ENCODE data around the gene ZNF747. TPM values are rescaled to one million over a fixed set of nuclear protein-coding genes. Genes with fewer than 3 reads are reported as not detected.

Gene ZNF747
- total and polyA plus RNA-seq, 10 of the 15 experiments (the other 5 are each of a cell fraction or from before 2014, with no cell fraction given), result 1.0 to 13.0 (median 7.2) TPM

- 0 out of 2 replicates have a peak, but pooled peaks have one; percentile 29 for TF ChIP-seq ELK1 (IDR thresholded peaks at IDR 0.05; ENCODE audit: low read depth, low read length)
- TF ChIP-seq HDAC6 (IDR thresholded peaks at IDR 0.05; ENCODE audit: unreplicated experiment), result no peak
- TF ChIP-seq CHD2 (IDR thresholded peaks at IDR 0.05; ENCODE audit: borderline replicate concordance, low read depth, low read length), result peak; percentile 94
- 0 out of 2 replicates have a peak, but pooled peaks have one; percentile 17 for TF ChIP-seq TBL1XR1 (IDR thresholded peaks at IDR 0.05; ENCODE audit: low read depth, low read length)
- TF ChIP-seq RBBP5 (conservative IDR thresholded peaks at IDR 0.05), result no peak
- peak; percentile 81 for TF ChIP-seq E2F8 (IDR thresholded peaks at IDR 0.05; ENCODE audit: low read depth, partially characterized antibody)
- no peak for TF ChIP-seq WRNIP1 (IDR thresholded peaks at IDR 0.05; ENCODE audit: borderline replicate concordance, low read depth, low read length)
- TF ChIP-seq PML (IDR thresholded peaks at IDR 0.05; ENCODE audit: low read length), result 0 out of 2 replicates have a peak, but pooled peaks have one; percentile 39
- TF ChIP-seq NFXL1 (IDR thresholded peaks at IDR 0.05; ENCODE audit: borderline replicate concordance), result no peak
- peak; percentile 97 for TF ChIP-seq IKZF1 (conservative IDR thresholded peaks at IDR 0.05)
- TF ChIP-seq ZBTB40 (IDR thresholded peaks at IDR 0.05; ENCODE audit: borderline replicate concordance), result peak; percentile 77; the same call in 1 of the 2 replicates
- no peak for TF ChIP-seq SREBF1 (IDR thresholded peaks at IDR 0.05; ENCODE audit: low read length)
- TF ChIP-seq DPF2 (IDR thresholded peaks at IDR 0.05), result peak; percentile 74
- TF ChIP-seq MYB (IDR thresholded peaks at IDR 0.05; ENCODE audit: borderline replicate concordance, low read depth, low read length), result no peak
- peak; percentile 78 for TF ChIP-seq FOXK2 (IDR thresholded peaks at IDR 0.05)
- TF ChIP-seq NR2C1 (IDR thresholded peaks at IDR 0.05), result peak; percentile 96
- no peak; the same call in 1 of the 2 replicates for TF ChIP-seq NR2F1 (conservative IDR thresholded peaks at IDR 0.05)
- TF ChIP-seq KLF5 (IDR thresholded peaks at IDR 0.05; ENCODE audit: partially characterized antibody), result no peak
- TF ChIP-seq SMC3 (IDR thresholded peaks at IDR 0.05; ENCODE audit: borderline replicate concordance, low read length), result peak; percentile 22; the same call in 1 of the 2 replicates
- TF ChIP-seq NFYA (IDR thresholded peaks at IDR 0.05; ENCODE audit: borderline replicate concordance, low read depth, low read length), result peak; percentile 50; the same call in 1 of the 2 replicates
These were observed 37.0 kb upstream of the ZNF747 start, which contains the start of gene ZNF688 (continued) for GRCh38 chr16:30571445-30572322.
